Right hindlimb (tissue), 1 donor: ENCODE measurements around the gene SYNCRIP.
A peak's percentile ranks its signal among the peaks of the same experiment; 100 is the strongest.
"Not testable (repeated sequence)": the region's sequence is repeated elsewhere in the genome, so short reads cannot be mapped to it uniquely, and the experiment has no call there.

Experiments used
- DNase-seq: peaks from one replicate; pipeline ENCODE4 v3.0.0-alpha.2; 2018

SYNCRIP gene

GRCh38 chr6:85642774-85643536 is at the start of gene SYNCRIP:
SYNCRIP (minus strand) TSS chr6:85642886; CDS start chr6:85641439, 1,447 bp downstream.
- DNase-seq, result peak; percentile 99

DNA sequence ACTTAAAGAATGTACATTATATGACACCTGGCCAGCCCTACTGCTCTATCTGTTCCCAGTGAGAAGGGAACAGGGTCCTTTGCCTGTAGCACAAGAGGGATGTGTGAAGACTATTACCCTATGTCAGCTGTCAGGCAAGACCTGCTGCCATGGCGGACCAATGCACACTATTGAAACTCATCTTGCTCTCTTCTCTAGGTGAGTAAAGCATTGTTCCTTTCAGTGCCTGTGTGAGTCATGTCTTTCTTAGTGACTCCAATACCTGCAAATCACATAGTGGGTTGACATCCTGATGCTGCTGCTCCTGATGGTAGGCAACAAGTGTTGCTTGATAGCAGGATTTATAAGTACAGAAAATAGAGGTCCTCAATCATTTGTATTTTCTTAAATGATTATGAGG is 48.8 kb upstream of the SYNCRIP start:
- DNase-seq, result no peak

GRCh38 chr6:85690071-85690470 is 47.4 kb upstream of the SYNCRIP start:
- DNase-seq, result no peak

GRCh38 chr6:85685713-85686112 is 43.0 kb upstream of the SYNCRIP start:
- DNase-seq, result no peak

GRCh38 chr6:85684809-85685171 is 42.1 kb upstream of the SYNCRIP start:
- DNase-seq, result no peak

GRCh38 chr6:85684133-85684808 is 41.6 kb upstream of the SYNCRIP start:
- no peak for DNase-seq

- DNase-seq, result not testable (repeated sequence)
These were observed 39.2 kb upstream of the SYNCRIP start for GRCh38 chr6:85681899-85682298.

DNA sequence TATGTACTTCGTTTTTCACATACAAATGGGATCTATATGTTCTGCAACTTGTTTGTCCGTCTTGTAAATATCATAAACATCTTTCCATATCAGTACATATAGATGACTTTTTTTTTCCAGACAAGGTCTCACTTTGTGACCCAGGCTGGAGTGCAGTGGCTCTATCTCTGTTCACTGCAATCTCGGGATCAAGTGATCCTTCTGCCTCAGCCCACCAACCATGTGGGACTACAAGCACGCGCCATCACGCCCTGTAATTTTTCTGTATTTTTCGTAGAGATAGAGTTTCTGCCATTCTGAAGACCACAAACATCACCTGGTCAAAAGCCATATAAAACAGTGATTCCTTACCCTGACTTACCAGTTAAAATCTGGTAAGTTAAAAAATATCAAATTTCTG is 37.7 kb upstream of the SYNCRIP start:
- no peak for DNase-seq

- DNase-seq, result no peak
These were observed 36.9 kb upstream of the SYNCRIP start for GRCh38 chr6:85679445-85680123.

DNA sequence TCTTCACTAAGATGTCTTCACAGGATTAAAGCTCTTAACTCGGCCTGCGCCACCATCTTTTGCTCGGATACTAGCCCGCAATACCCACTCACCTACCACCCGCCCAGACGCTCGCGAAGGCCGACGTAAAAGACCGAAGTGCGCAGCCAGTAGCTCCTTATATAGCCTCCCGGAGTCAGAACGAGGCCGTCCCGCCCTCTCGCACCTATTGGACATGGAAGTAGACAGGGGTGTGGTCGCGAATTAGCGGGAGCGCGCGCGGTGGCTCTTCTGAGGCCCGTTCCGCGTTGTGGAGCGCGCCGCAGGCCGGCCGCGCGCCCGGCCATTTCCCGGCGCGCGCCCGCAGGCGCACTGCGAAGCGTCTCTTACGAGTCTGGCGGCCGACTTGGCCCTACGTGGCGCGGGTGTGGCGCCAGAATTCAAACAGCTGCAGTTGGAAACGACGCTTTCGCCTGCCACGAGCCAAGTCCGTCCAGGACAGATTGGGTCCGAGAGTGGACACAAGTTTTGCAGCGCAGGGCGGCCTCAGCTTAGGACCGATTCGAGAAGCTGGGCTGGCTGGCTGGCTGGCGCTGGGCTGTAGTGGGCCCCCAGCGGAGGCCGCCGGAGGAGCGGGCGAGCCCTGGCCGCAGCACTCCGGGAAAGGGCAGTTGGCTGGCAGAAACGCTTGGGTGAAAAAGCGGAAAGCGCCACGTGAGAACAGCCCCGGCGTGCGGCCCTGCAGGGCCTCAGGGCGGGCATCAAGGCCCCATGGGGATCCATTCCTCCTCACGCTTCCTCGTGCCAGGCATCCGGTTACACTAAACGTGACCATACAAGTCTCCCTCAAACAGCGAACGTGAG is 36.1 kb upstream of the SYNCRIP start:
- peak; percentile 99 for DNase-seq

GRCh38 chr6:85678026-85678601 is 35.4 kb upstream of the SYNCRIP start:
- DNase-seq, result no peak

GRCh38 chr6:85677234-85677956 is 34.7 kb upstream of the SYNCRIP start:
- no peak for DNase-seq

DNA sequence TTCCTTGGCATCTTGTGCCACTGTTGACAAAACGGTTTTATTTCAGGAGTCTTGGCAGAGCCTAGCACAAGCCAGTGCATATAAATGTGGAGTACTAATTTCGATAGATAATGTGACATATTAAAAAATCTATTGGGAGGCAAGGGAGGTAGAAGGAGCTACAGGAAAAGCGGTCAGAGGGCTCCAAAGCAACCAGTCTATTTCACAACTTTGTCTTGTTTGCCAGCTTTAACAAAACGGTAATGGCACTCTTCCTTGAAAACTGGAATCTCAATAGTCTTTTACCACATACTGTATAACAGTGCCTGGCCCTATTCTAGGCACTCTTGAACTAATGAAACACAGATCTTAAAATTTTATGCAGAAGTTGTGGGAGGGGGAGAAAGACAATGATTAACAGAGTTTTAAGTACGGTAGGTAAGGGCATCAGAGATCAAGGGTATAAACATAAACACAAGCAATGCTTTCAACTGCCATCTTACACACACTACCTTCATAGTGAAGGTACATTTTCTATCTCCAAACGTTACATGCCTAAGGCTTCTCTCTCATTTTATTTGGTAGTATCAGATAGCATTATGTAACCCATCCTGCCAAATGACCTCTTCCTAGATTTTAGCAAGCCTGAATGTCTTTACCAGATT is 33.5 kb upstream of the SYNCRIP start:
- DNase-seq, result no peak

- no peak for DNase-seq
These were observed 32.5 kb upstream of the SYNCRIP start for GRCh38 chr6:85675030-85675819.

DNA sequence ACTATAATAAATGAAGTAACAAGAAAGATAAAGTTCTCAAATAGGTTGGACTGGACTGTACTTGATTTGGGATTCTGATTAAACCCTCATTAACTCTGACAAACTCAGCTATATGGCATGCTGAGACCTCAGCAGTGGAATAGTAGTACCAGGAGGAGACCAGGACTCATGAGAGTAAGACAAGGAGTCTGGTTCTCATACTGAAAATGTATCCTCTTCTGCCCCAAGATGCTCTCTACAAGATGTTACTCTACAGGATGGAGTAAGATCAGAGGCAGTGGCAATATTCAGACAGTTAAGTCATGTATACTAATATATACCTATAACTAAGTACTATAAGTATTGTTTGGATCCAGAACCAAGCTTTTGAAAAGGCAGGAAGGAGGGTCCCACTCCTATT is 31.9 kb upstream of the SYNCRIP start:
- DNase-seq, result no peak

DNA sequence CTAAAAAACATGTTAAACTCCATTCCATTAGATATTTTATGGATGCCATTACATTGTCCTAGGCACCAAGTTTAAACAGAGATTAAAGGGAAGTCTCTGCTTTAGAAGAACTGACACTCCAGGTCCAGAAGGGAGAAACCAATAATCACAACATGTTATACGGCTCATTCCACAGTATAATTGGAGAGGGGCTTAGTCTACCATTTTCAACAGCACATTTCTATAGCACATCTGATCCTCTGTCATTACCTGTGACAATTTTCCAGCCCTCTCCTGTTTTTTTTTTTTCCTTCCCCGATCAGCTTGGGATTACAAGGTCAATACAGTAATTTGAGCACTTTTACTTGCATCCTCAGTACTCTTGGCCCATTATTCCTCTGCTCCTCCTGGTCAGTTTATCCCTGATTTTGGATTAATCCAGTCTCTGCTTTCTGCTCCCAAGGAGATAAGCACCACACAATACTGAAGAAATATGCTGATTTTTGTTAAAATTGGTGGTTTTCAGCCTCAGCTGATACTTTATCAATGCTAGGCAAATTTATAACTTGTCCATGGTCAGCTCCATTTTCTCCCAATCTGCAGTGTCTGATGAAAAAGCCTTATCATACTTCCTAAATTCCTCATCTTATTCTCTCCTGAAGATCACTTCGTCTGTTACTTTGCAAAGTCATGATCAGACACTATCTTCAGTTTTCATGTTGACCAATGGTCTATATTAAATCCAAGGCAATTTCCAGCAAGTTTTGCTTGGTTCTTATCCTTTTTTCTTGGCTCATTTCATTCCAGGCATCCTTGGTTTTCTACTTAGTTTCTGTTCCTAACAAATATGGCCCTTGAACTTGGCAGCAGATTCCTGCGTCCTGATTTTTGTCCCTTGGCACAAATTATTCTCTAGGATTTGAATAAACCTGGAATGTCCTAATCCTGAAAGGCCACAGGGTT is 30.8 kb upstream of the SYNCRIP start:
- DNase-seq, result no peak

GRCh38 chr6:85672623-85673022 is 29.9 kb upstream of the SYNCRIP start:
- DNase-seq, result no peak

DNA sequence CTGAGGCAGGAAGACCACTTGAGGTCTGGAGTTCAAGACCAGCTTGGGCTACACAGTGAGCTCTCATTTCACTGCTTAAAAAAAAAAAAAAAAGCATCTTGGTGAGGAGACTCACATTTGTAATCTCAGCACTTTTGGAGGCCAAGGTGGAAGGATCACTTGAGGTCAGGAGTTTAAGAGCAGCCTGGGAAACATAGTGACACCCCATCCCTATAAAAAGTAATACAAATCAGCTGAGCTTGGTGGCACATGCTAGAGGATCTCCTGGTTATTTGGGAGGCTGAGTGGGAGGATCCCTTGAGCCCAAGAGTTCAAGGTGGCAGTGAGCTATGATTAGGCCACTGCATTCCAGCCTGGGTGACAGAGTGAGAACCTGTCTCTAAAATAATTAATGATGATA is 29.4 kb upstream of the SYNCRIP start:
- no peak for DNase-seq

- no peak for DNase-seq
These were observed 27.9 kb upstream of the SYNCRIP start for GRCh38 chr6:85670573-85670972.
